ENCODE data around the gene GULP1. TPM values are rescaled to one million over a fixed set of nuclear protein-coding genes. Genes with fewer than 3 reads are reported as not detected.

The GULP1 gene
- total RNA-seq, 1 donor from 2014 or later = 57.2 TPM

DNA sequence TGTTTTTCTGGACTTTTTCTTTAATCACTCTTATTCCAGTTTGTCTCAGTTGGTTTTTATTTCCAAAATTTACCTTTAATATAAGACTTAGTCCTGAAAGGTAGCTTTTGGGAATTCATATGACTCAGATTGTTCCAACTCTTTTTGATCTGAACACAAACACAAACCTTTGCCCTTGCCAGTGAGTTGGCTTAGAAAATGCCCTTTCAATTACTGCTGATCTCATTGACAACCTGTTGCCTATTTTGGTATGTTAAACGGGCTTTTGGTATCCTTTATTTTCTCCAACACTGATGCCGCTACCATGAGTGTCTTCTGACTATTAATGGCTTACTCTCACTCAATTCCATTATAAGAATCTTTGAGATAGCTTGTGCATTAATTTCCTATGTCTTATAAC lies 143.4 kb downstream of the GULP1 start:
- H3K27me3 ChIP-seq = no peaks in the 10 kb centered on the region
- no peak overlapping the region for H3K27ac ChIP-seq
- no peaks in the 10 kb centered on the region for H3K36me3 ChIP-seq
- H3K4me3 ChIP-seq = no peak overlapping the region
- H3K4me1 ChIP-seq = no peaks in the 10 kb centered on the region
- no peaks in the 10 kb centered on the region for H3K9me3 ChIP-seq
- DNase-seq (ENCODE audit: extremely low spot score in 2 of 2) = no peak
- intact Hi-C loops (cut with DNase I) = no loop called here
- TF ChIP-seq POLR2A (IDR thresholded peaks at IDR 0.05) (no peak), POLR2AphosphoS5 (IDR thresholded peaks at IDR 0.05; ENCODE audit: insufficient read depth in 1 of 2, low read depth in 1 of 2) (no peak)
- TF ChIP-seq, protein P1, sequence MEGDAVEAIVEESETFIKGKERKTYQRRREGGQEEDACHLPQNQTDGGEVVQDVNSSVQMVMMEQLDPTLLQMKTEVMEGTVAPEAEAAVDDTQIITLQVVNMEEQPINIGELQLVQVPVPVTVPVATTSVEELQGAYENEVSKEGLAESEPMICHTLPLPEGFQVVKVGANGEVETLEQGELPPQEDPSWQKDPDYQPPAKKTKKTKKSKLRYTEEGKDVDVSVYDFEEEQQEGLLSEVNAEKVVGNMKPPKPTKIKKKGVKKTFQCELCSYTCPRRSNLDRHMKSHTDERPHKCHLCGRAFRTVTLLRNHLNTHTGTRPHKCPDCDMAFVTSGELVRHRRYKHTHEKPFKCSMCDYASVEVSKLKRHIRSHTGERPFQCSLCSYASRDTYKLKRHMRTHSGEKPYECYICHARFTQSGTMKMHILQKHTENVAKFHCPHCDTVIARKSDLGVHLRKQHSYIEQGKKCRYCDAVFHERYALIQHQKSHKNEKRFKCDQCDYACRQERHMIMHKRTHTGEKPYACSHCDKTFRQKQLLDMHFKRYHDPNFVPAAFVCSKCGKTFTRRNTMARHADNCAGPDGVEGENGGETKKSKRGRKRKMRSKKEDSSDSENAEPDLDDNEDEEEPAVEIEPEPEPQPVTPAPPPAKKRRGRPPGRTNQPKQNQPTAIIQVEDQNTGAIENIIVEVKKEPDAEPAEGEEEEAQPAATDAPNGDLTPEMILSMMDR (IDR thresholded peaks at IDR 0.05) = no peak

DNA sequence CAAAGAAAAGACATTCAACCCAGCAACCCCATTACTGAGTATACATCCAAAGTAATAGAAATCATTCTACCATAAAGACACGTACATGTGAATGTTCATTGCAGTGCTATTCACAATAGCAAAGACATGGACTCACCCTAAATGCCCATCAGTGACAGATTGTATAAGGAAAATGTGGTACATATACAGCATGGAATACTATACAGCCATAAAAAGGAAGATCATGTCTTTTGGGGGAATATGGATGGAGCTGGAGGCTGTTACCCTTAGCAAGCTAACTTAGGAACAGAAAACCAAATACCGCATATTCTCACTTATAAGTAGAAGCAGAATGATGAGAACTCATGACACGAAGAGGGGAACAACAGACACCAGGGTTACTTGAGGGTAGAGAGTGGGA lies 145.9 kb downstream of the GULP1 start:
- H3K9me3 ChIP-seq = no peaks in the 10 kb centered on the region
- no peak for TF ChIP-seq POLR2A (IDR thresholded peaks at IDR 0.05)
- TF ChIP-seq, protein P1 (IDR thresholded peaks at IDR 0.05) = no peak
- TF ChIP-seq POLR2AphosphoS5 (IDR thresholded peaks at IDR 0.05; ENCODE audit: insufficient read depth in 1 of 2, low read depth in 1 of 2) = no peak
- intact Hi-C loops (cut with DNase I) = no loop called here
- H3K27me3 ChIP-seq = no peaks in the 10 kb centered on the region
- H3K4me1 ChIP-seq = no peaks in the 10 kb centered on the region
- no peak for DNase-seq (ENCODE audit: extremely low spot score in 2 of 2)
- no peaks in the 10 kb centered on the region for H3K36me3 ChIP-seq
- H3K27ac ChIP-seq = no peak overlapping the region
- no peak overlapping the region for H3K4me3 ChIP-seq

GRCh38 chr2:188439986-188440385 lies 148.3 kb downstream of the GULP1 start:
- H3K9me3 ChIP-seq = no peaks in the 10 kb centered on the region
- no peak overlapping the region for H3K4me3 ChIP-seq
- no peak for DNase-seq (ENCODE audit: extremely low spot score in 2 of 2)
- H3K36me3 ChIP-seq = no peaks in the 10 kb centered on the region
- H3K27me3 ChIP-seq = no peaks in the 10 kb centered on the region
- no peak overlapping the region for H3K27ac ChIP-seq
- intact Hi-C loops (cut with DNase I) = no loop called here
- no peak for TF ChIP-seq POLR2A (IDR thresholded peaks at IDR 0.05)
- no peak for TF ChIP-seq POLR2AphosphoS5 (IDR thresholded peaks at IDR 0.05; ENCODE audit: insufficient read depth in 1 of 2, low read depth in 1 of 2)
- TF ChIP-seq, protein P1 (IDR thresholded peaks at IDR 0.05) = no peak
- H3K4me1 ChIP-seq = no peaks in the 10 kb centered on the region

DNA sequence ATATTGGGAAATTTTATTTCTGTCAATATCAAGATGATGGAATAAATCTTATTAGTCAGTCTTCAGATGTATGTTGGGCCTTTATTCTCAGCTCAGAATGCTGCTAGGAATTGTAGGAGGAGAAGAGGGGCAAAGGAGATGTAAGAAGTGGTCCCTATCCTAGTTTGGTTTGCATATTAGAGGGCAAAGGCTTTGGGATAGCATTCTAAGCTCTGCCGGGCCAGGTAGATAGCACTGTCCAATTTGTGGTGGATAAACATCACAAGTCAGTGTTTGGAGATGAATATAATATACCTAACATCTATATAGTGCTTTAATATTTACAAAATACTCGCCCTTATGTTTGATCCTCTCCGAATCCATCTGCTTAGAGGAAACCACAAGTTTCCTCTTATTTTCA lies 149.2 kb downstream of the GULP1 start:
- Histone ChIP-seq H3K9me3 (no peaks in the 10 kb centered on the region), H3K4me1 (no peaks in the 10 kb centered on the region), H3K4me3 (no peak overlapping the region), H3K27me3 (no peaks in the 10 kb centered on the region), H3K36me3 (no peaks in the 10 kb centered on the region), H3K27ac (no peak overlapping the region)
- intact Hi-C loops (cut with DNase I) = no loop called here
- TF ChIP-seq POLR2A (IDR thresholded peaks at IDR 0.05) = no peak
- TF ChIP-seq, protein P1 (IDR thresholded peaks at IDR 0.05) = no peak
- DNase-seq (ENCODE audit: extremely low spot score in 2 of 2) = no peak

- TF ChIP-seq, protein P1 (IDR thresholded peaks at IDR 0.05) = no peak
- no peak for TF ChIP-seq POLR2A (IDR thresholded peaks at IDR 0.05)
- no peak for TF ChIP-seq POLR2AphosphoS5 (IDR thresholded peaks at IDR 0.05; ENCODE audit: insufficient read depth in 1 of 2, low read depth in 1 of 2)
- intact Hi-C loops (cut with DNase I) = no loop called here
These were observed 149.7 kb downstream of the GULP1 start for GRCh38 chr2:188441288-188441947.

More at GRCh38 chr2:188441288-188441947, 149.7 kb downstream of the GULP1 start:
- H3K4me1 ChIP-seq = no peaks in the 10 kb centered on the region
- H3K4me3 ChIP-seq = no peak overlapping the region
- H3K27me3 ChIP-seq = no peaks in the 10 kb centered on the region
- no peak for DNase-seq (ENCODE audit: extremely low spot score in 2 of 2)
- no peak overlapping the region for H3K27ac ChIP-seq
- H3K36me3 ChIP-seq = no peaks in the 10 kb centered on the region
- no peaks in the 10 kb centered on the region for H3K9me3 ChIP-seq

Data from vagina (tissue), 2 donors.